ENCODE results near the gene SELENOH. TPM values are rescaled to one million over a fixed set of nuclear protein-coding genes. Genes with fewer than 3 reads are reported as not detected.

Gene SELENOH
- total RNA-seq, 1 donor from 2014 or later: 123 TPM

DNA sequence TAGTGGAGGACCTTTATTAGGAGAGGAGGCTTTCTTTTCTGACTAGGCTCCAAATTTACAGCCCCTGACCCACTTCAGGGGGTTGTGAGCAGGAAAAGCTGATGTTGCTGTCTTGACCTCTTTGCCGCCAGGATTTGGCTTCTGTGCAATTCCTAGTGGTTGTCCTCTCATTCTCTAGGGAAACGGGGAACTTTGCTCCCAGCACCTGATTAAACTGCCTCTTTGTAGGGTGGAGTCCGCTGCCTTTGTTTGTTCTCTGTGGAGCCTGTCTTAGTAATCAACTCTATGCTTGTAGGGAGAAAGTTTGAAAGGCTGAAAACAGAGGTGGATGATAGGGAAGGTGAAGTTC lies 36.7 kb downstream of the SELENOH start:
- Histone ChIP-seq H3K4me2 (ENCODE audit: low read length) (peak overlapping the region; percentile 82), H3K36me3 (ENCODE audit: insufficient read depth, low read length) (no peaks in the 10 kb centered on the region), H3K79me2 (ENCODE audit: insufficient read depth, low read length) (peaks cover 99% of the 10 kb centered on the region), H2AFZ (ENCODE audit: low read depth, low read length) (no peak overlapping the region), H4K20me1 (ENCODE audit: insufficient read depth, low read length) (peaks cover 94% of the 10 kb centered on the region), H3K9ac (ENCODE audit: low read length) (peak overlapping the region; percentile 79), H3K27ac (ENCODE audit: low read depth, low read length) (peak overlapping the region; percentile 88), H3K4me3 (ENCODE audit: insufficient read depth, low read depth, low read length) (peak overlapping the region; percentile 48), H3K27me3 (ENCODE audit: insufficient read depth, low read length) (no peaks in the 10 kb centered on the region), H3K4me1 (ENCODE audit: insufficient read depth, low read length) (peaks cover 46% of the 10 kb centered on the region), H3K9me3 (ENCODE audit: insufficient read depth, low read depth, low read length) (no peaks in the 10 kb centered on the region)
- H3K27ac Mint-ChIP-seq (ENCODE audit: unreplicated experiment): peak overlapping the region; percentile 94
- DNase-seq (ENCODE audit: low read depth) (no peak), FAIRE-seq (no peak)
- H3K27me3 Mint-ChIP-seq (ENCODE audit: low read depth, unreplicated experiment): no peaks in the 10 kb centered on the region
- H3K36me3 Mint-ChIP-seq (ENCODE audit: low read depth, unreplicated experiment): peaks cover 8% of the 10 kb centered on the region
- TF ChIP-seq EZH2 (IDR thresholded peaks at IDR 0.05; ENCODE audit: insufficient read depth, low read length): no peak
- TF ChIP-seq, protein P1, sequence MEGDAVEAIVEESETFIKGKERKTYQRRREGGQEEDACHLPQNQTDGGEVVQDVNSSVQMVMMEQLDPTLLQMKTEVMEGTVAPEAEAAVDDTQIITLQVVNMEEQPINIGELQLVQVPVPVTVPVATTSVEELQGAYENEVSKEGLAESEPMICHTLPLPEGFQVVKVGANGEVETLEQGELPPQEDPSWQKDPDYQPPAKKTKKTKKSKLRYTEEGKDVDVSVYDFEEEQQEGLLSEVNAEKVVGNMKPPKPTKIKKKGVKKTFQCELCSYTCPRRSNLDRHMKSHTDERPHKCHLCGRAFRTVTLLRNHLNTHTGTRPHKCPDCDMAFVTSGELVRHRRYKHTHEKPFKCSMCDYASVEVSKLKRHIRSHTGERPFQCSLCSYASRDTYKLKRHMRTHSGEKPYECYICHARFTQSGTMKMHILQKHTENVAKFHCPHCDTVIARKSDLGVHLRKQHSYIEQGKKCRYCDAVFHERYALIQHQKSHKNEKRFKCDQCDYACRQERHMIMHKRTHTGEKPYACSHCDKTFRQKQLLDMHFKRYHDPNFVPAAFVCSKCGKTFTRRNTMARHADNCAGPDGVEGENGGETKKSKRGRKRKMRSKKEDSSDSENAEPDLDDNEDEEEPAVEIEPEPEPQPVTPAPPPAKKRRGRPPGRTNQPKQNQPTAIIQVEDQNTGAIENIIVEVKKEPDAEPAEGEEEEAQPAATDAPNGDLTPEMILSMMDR (IDR thresholded peaks at IDR 0.05; ENCODE audit: insufficient read depth, low read depth, low read length): no peak
- peak overlapping the region; percentile 75 for H3K4me3 Mint-ChIP-seq (ENCODE audit: unreplicated experiment)
- H3K4me1 Mint-ChIP-seq (ENCODE audit: low read depth, unreplicated experiment): peaks cover 82% of the 10 kb centered on the region
- no peaks in the 10 kb centered on the region for H3K9me3 Mint-ChIP-seq (ENCODE audit: unreplicated experiment)

DNA sequence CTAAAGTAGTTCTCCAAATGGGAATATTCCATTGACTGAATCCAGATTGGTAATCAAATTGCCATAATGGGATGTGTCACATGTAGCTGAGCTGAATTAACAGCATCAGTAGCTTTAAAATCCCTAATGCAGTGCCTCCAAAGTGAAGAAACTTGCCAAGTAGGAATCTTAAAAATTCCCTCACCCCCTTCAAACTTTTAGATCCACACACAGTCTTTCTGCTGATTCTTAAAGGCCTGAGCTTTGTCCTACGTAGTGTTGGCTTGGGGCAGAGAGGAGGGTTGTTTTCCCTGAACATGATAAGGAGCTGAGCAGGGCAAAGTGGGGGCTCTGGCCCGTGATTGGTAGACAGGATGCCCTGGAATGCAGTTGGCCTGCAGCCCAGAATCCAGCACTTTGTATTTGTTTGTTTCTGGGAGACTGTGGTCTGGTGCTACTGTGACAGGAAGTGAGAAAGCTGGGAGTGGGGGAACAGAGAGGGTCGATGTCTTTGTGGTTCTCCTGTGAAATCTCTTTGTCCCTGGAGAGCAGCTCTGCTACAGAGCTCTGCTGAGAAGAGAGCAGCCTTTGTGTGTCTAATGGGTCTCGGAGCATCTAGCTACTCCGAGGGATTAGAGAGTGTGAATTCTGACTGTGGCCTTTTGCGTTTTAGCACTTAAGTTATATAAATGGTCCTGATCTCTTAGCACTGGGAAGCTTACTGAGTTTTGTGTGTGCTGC lies 37.2 kb downstream of the SELENOH start:
- H3K27ac Mint-ChIP-seq (ENCODE audit: unreplicated experiment): peak overlapping the region; percentile 94
- DNase-seq (ENCODE audit: low read depth) (peak; percentile 99), FAIRE-seq (peak; percentile 93)
- Histone ChIP-seq H3K4me2 (ENCODE audit: low read length) (peak overlapping the region; percentile 82), H4K20me1 (ENCODE audit: insufficient read depth, low read length) (peaks cover 90% of the 10 kb centered on the region), H3K4me3 (ENCODE audit: insufficient read depth, low read depth, low read length) (peak overlapping the region; percentile 48), H3K27me3 (ENCODE audit: insufficient read depth, low read length) (no peaks in the 10 kb centered on the region), H3K27ac (ENCODE audit: low read depth, low read length) (peak overlapping the region; percentile 88), H3K79me2 (ENCODE audit: insufficient read depth, low read length) (peaks cover 97% of the 10 kb centered on the region), H3K9me3 (ENCODE audit: insufficient read depth, low read depth, low read length) (no peaks in the 10 kb centered on the region), H3K4me1 (ENCODE audit: insufficient read depth, low read length) (peaks cover 46% of the 10 kb centered on the region), H3K9ac (ENCODE audit: low read length) (peak overlapping the region; percentile 79), H3K36me3 (ENCODE audit: insufficient read depth, low read length) (no peaks in the 10 kb centered on the region), H2AFZ (ENCODE audit: low read depth, low read length) (no peak overlapping the region)
- H3K9me3 Mint-ChIP-seq (ENCODE audit: unreplicated experiment): no peaks in the 10 kb centered on the region
- H3K4me1 Mint-ChIP-seq (ENCODE audit: low read depth, unreplicated experiment): peaks cover 81% of the 10 kb centered on the region
- H3K4me3 Mint-ChIP-seq (ENCODE audit: unreplicated experiment): peak overlapping the region; percentile 75
- no peaks in the 10 kb centered on the region for H3K27me3 Mint-ChIP-seq (ENCODE audit: low read depth, unreplicated experiment)
- TF ChIP-seq, protein P1 (IDR thresholded peaks at IDR 0.05; ENCODE audit: insufficient read depth, low read depth, low read length): no peak
- no peak for TF ChIP-seq EZH2 (IDR thresholded peaks at IDR 0.05; ENCODE audit: insufficient read depth, low read length)
- peaks cover 9% of the 10 kb centered on the region for H3K36me3 Mint-ChIP-seq (ENCODE audit: low read depth, unreplicated experiment)

DNA sequence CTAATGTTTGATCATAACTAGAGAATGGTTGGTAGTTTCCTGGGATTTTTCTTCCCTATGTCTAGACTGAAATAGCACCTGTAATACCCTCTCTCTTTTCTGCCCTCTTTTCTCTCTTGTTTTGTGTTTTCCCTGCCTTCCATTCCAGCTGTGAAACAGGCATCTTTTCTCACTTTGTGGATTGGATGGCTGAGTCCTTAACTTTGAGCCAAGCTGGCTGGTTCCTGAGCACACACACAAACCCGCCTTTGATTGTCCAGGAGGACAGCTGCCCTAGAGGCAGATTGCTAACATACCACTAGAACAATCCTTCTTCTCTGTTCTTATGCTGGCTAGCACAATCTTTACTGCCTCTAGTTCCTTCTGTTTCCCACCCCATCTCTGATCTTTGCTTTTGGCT lies 38.0 kb downstream of the SELENOH start:
- peak overlapping the region; percentile 94 for H3K27ac Mint-ChIP-seq (ENCODE audit: unreplicated experiment)
- Histone ChIP-seq H3K79me2 (ENCODE audit: insufficient read depth, low read length) (peaks cover 97% of the 10 kb centered on the region), H2AFZ (ENCODE audit: low read depth, low read length) (no peak overlapping the region), H3K4me3 (ENCODE audit: insufficient read depth, low read depth, low read length) (no peak overlapping the region), H3K36me3 (ENCODE audit: insufficient read depth, low read length) (no peaks in the 10 kb centered on the region), H3K27me3 (ENCODE audit: insufficient read depth, low read length) (no peaks in the 10 kb centered on the region), H3K4me1 (ENCODE audit: insufficient read depth, low read length) (peaks cover 46% of the 10 kb centered on the region), H3K9ac (ENCODE audit: low read length) (peak overlapping the region; percentile 79), H3K9me3 (ENCODE audit: insufficient read depth, low read depth, low read length) (no peaks in the 10 kb centered on the region), H3K4me2 (ENCODE audit: low read length) (peak overlapping the region; percentile 82), H3K27ac (ENCODE audit: low read depth, low read length) (peak overlapping the region; percentile 88), H4K20me1 (ENCODE audit: insufficient read depth, low read length) (peaks cover 91% of the 10 kb centered on the region)
- no peak for FAIRE-seq
- TF ChIP-seq, protein P1 (IDR thresholded peaks at IDR 0.05; ENCODE audit: insufficient read depth, low read depth, low read length): no peak
- no peak for TF ChIP-seq EZH2 (IDR thresholded peaks at IDR 0.05; ENCODE audit: insufficient read depth, low read length)
- peak; percentile 69 for DNase-seq (ENCODE audit: low read depth)
- H3K27me3 Mint-ChIP-seq (ENCODE audit: low read depth, unreplicated experiment): no peaks in the 10 kb centered on the region
- peak overlapping the region; percentile 75 for H3K4me3 Mint-ChIP-seq (ENCODE audit: unreplicated experiment)
- H3K4me1 Mint-ChIP-seq (ENCODE audit: low read depth, unreplicated experiment): peaks cover 75% of the 10 kb centered on the region
- peaks cover 6% of the 10 kb centered on the region for H3K36me3 Mint-ChIP-seq (ENCODE audit: low read depth, unreplicated experiment)
- no peaks in the 10 kb centered on the region for H3K9me3 Mint-ChIP-seq (ENCODE audit: unreplicated experiment)
